IgD-negative memory B cell (primary cell): ENCODE data around the gene PNLIPRP2. TPM values are rescaled to one million over a fixed set of nuclear protein-coding genes. Genes with fewer than 3 reads are reported as not detected.

Experiments used
- H3K27ac Mint-ChIP-seq, 3 donors: one replicate each; pipeline ENCODE4 v1.8.0; 2020 to 2022; ENCODE audit warnings: mild to moderate bottlenecking in 3 of 3, mixed read lengths in 3 of 3, moderate library complexity in 1 of 3
- H3K27me3 Mint-ChIP-seq: one replicate; pipeline ENCODE4 v1.8.0; 2021; ENCODE audit warnings: mixed read lengths
- H3K36me3 Mint-ChIP-seq: one replicate; pipeline ENCODE4 v1.8.0; 2020; ENCODE audit warnings: mild to moderate bottlenecking, mixed read lengths
- H3K4me1 Mint-ChIP-seq, 3 donors: one replicate each; pipeline ENCODE4 v1.8.0; 2020 to 2022; ENCODE audit warnings: mixed read lengths in 3 of 3, mild to moderate bottlenecking in 1 of 3
- H3K4me3 Mint-ChIP-seq, 4 donors: one replicate each; pipeline ENCODE4 v1.8.0; 2020 to 2022; ENCODE audit warnings: mild to moderate bottlenecking in 4 of 4, mixed read lengths in 4 of 4, moderate library complexity in 3 of 4
- H3K9me3 Mint-ChIP-seq, 3 donors: one replicate each; pipeline ENCODE4 v1.8.0; 2020 to 2021; ENCODE audit warnings: mixed read lengths in 3 of 3, mild to moderate bottlenecking in 1 of 3
- polyA plus RNA-seq: library from polyadenylated mRNA; unstranded; fragments of 300-500 nt; fragmentation: Illumina TruSeq; gene quantifications from one replicate; pipeline ENCODE4 v1.2.3, GENCODE V29; 2021

Gene PNLIPRP2
- not detected for polyA plus RNA-seq

DNA sequence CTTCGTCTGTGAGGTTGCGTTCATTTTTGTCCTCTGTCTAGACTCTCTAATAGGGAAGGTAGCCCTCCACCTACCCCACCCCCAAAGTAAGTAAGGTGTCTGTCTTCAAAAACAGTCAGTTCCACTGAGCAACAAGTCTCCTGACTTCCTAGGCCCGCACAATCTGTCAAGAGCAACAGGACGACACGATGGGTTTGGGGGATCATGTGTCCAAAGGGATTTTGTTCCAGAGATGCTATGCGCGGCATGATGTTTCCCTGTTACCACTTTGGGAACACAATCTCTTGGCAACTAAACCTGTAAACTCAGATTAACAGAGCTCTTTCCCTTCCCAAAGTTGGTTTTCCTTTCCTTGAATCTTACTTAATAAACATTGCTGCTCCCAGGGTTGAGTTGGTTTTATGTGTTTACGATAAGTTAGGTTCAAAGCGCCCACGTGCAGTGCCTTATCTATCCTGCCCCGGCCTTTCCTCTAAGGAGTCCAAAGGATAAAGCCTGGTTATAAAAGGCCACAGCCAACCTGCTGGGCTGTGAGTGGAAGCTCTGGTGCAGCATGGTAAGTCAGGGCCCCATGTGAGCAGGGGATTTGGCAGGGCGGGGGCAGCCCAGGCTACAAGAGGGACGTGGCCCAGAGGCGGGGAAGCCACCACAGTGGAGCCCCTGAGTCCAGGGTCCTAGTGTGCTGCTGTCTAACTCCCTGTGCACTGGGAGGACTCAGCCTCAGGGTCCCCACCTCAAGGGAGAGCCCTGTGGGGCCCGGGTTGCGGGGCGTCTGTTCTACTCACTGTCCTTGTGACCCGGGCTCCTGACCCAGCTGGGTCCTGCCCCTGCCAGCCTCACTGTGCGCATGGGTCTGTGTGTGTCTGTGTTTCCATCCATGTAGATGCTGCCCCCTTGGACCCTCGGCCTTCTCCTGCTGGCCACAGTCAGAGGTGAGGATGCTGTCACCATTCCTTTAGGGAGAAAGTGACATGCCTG, at the start of gene PNLIPRP2:
Gene PNLIPRP2, plus strand, starts transcription at position 531 of the 978 bp plus-strand sequence.
- H3K4me1 Mint-ChIP-seq, result no peaks in the 10 kb centered on the region
- peaks cover 0 to 2% (median 0%) of the 10 kb centered on the region in 3 donors for H3K9me3 Mint-ChIP-seq
- H3K27ac Mint-ChIP-seq, result peak within 1 kb of the TSS in 1 of 3 donors; percentile 57
- no peaks in the 10 kb centered on the region for H3K36me3 Mint-ChIP-seq
- H3K27me3 Mint-ChIP-seq, result peaks cover 4% of the 10 kb centered on the region
- no peak within 1 kb of the TSS for H3K4me3 Mint-ChIP-seq

DNA sequence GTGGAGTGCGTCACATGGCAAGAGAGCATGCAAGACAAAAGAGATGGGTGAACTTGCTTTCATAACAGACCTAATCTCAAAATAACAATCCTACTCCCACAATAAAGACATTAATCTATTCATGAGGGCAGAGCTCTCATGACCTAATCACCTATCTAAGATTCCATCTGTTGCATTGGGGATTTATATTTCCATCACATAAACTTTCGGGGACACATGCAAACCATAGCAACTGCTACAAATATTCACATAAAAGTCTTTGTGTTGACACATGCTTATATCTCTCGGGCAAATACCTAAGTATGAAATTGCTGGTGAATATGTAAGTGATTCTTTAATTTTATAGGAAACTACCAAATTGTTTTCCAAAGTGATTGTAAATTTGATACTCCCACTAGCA, 46.0 kb upstream of the PNLIPRP2 start:
- H3K4me1 Mint-ChIP-seq, result peaks cover 0 to 2% (median 0%) of the 10 kb centered on the region in 3 donors
- H3K27me3 Mint-ChIP-seq, result no peaks in the 10 kb centered on the region
- no peaks in the 10 kb centered on the region for H3K36me3 Mint-ChIP-seq
- H3K9me3 Mint-ChIP-seq, result peaks cover 0 to 6% (median 0%) of the 10 kb centered on the region in 3 donors
- no peak overlapping the region for H3K27ac Mint-ChIP-seq
- H3K4me3 Mint-ChIP-seq, result no peak overlapping the region

DNA sequence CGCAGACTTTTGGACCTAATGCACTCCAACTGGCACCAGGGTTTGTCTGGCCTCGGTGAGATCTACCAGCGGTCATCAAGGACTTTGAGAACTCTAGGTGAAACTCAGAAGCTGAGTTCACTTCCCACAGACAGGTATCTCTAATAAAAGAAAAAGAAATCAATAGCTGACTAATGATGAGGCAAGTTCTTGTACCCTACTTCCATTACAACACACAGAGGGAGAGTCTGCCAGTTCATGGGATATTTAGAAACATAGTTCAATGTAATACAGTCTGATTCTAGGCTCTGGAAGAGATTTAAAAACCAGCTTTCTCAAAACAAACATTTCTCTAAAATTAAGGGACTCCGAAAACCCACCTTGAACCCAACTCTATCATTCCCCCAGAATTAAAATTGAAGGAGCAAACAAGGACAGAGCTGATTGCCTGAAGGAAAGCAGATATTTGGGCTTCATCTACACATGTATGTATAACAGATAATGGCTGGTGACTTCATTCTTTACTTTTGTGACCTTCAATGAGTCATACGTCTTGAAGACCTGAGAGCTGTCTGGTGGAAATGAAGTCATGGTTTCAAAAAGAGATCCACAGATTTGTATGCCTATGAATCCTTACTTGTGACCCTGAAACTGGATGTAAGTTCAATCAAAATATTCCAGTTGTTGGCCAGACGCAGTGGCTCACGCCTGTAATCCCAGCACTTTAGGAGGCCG, 32.7 kb upstream of the PNLIPRP2 start:
- no peaks in the 10 kb centered on the region for H3K36me3 Mint-ChIP-seq
- H3K27me3 Mint-ChIP-seq, result peaks cover 2% of the 10 kb centered on the region
- peaks cover 0 to 2% (median 0%) of the 10 kb centered on the region in 3 donors for H3K4me1 Mint-ChIP-seq
- no peak overlapping the region for H3K4me3 Mint-ChIP-seq
- no peak overlapping the region for H3K27ac Mint-ChIP-seq
- peaks cover 1 to 4% (median 2%) of the 10 kb centered on the region in 3 donors for H3K9me3 Mint-ChIP-seq

DNA sequence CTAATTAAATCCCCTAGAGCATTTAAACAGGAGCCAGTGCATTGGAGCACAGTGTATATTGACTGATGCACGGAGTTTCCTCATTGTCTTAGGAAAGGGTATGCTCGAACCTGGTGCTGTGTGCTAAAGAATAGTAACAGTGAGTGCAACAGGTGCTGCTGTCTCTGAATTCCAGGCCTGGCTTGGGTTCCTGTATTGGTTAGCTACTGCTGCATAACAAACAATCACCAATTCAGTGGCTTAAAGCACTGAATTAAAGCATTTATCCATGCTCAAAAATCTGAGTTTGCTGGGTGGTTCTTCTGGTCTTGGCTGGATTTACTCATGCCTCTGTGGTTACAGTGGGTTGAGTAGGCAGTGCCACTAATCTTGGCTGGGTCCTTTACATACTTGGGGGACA, 31.8 kb upstream of the PNLIPRP2 start:
- Mint-ChIP-seq H3K36me3 (no peaks in the 10 kb centered on the region), H3K4me1 (peaks cover 0 to 2% (median 0%) of the 10 kb centered on the region in 3 donors), H3K27ac (no peak overlapping the region), H3K9me3 (peaks cover 1 to 4% (median 2%) of the 10 kb centered on the region in 3 donors), H3K4me3 (no peak overlapping the region), H3K27me3 (peaks cover 2% of the 10 kb centered on the region)

DNA sequence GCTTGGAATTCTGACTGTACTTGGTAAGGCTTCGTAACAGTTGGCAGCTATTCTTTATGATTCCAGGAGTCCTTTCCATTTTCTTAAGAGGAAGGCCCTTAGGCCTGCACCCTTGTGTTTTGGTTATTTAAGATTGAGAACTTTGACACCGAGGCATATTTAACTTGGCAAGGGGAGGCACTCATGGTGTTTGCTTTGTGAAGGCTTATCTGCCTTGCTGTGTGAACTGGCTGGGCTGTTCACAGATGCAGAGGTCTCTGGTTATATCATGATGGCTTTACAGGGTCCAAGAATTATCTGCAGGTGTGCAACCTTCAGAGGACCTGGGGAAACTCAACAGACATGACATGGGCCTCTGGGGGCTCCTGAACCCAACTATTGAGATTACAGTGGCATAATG, 30.8 kb upstream of the PNLIPRP2 start:
- Mint-ChIP-seq H3K9me3 (peaks cover 1 to 4% (median 2%) of the 10 kb centered on the region in 3 donors), H3K4me3 (no peak overlapping the region), H3K4me1 (peaks cover 0 to 2% (median 0%) of the 10 kb centered on the region in 3 donors), H3K36me3 (no peaks in the 10 kb centered on the region), H3K27me3 (peaks cover 2% of the 10 kb centered on the region), H3K27ac (no peak overlapping the region)

DNA sequence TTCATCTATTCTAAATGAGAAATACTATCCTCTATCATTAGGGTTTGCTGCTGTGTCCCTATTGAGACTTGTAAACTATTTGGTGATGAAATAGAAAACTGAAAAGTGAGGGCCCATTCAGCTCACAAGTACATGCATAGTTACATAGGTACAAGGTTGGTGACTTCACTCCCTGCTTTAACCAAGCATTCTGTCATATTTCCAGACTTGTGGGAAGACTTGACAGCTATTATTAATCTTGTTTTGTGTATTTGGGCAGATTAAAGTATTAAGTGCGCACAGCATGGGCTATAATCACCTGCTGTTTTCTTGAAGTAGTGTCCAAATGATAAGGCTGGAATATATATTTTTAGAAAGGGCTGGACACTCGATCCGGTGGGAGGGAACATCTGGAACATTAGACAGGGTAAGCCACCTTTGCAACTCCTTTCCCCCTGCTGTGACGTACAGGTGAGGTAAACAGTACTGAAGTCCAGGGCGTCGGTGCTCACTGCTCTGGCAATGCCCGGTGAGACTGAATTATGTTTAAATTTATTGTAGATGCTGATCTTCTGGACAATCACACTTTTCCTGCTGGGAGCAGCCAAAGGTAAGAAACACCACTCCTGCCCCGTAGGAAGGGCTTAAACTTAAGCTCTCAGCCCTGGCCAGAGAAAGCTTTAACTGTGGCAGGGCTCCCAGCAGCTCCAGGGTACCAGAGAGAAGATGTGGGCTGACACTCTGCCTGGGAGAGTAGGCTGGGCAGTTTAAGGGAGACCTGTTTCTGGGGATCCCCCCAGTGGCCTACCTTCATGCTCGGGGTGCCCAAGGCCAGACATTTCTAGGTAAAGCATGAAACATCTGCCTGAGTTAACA, 29.9 kb upstream of the PNLIPRP2 start, which contains the start of gene PNLIPRP1:
Gene PNLIPRP1, plus strand, starts transcription at position 370 of the 855 bp plus-strand sequence. Its CDS starts 171 bp downstream, at position 541.
- Mint-ChIP-seq H3K9me3 (peaks cover 2 to 4% (median 2%) of the 10 kb centered on the region in 3 donors), H3K36me3 (no peaks in the 10 kb centered on the region), H3K4me1 (peaks cover 0 to 2% (median 0%) of the 10 kb centered on the region in 3 donors), H3K27ac (peak within 1 kb of the TSS in 1 of 3 donors; percentile 50), H3K27me3 (peaks cover 2% of the 10 kb centered on the region), H3K4me3 (no peak within 1 kb of the TSS)

DNA sequence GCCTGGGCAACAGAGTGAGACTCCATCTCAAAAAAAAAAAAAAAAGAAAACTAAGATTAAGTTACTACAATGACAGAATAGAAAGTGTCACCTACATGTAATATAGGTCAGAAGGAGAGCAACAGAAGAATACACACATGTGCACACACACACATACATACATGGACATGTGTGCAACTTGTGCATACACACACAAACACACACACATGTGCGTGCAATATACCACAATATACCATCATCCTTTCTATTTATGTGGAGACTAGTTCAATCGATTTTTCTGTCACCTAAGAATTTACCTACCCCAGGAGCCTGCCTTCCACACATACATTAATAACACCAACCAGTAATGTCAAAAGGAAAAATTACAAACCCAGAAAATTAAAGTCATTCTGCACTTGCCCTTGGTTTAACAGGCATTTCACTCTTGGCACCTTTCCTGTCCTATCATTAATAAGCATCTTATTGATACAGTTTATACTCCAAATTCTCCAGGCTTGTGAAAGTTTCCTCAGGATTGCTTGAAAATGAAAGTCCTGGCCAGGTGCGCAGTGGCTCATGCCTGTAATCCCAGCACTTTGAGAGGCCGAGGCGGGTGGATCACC, 27.5 kb upstream of the PNLIPRP2 start:
- Mint-ChIP-seq H3K27ac (no peak overlapping the region), H3K27me3 (peaks cover 2% of the 10 kb centered on the region), H3K36me3 (no peaks in the 10 kb centered on the region), H3K9me3 (peaks cover 0 to 2% (median 2%) of the 10 kb centered on the region in 3 donors), H3K4me3 (no peak overlapping the region), H3K4me1 (no peaks in the 10 kb centered on the region)

DNA sequence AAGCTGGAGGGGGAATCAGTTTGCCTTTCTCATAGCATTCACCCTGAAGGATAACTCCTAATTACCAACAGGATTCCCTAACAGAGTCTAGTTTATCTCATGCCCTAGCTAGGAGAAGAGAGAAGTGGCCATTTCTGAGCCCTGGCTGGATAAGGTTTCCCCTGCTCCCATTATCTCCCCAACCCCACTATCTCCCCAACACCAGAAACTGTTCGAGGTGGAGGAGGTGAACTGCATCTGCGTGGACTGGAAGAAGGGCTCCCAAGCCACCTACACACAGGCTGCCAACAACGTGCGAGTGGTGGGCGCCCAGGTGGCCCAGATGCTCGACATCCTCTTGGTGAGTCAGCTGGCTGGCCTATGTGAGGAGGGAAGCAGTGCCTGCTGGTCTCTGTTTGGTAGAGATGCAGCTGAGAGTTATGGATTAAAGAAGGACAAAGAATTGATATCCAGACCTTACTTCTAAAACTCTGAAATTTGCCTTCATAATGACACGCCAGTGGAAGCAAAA, 26.2 kb upstream of the PNLIPRP2 start:
- H3K36me3 Mint-ChIP-seq, result no peaks in the 10 kb centered on the region
- peaks cover 2% of the 10 kb centered on the region for H3K27me3 Mint-ChIP-seq
- no peak overlapping the region for H3K4me3 Mint-ChIP-seq
- peaks cover 0 to 2% (median 0%) of the 10 kb centered on the region in 3 donors for H3K9me3 Mint-ChIP-seq
- peaks cover 0 to 2% (median 0%) of the 10 kb centered on the region in 3 donors for H3K4me1 Mint-ChIP-seq
- H3K27ac Mint-ChIP-seq, result no peak overlapping the region

DNA sequence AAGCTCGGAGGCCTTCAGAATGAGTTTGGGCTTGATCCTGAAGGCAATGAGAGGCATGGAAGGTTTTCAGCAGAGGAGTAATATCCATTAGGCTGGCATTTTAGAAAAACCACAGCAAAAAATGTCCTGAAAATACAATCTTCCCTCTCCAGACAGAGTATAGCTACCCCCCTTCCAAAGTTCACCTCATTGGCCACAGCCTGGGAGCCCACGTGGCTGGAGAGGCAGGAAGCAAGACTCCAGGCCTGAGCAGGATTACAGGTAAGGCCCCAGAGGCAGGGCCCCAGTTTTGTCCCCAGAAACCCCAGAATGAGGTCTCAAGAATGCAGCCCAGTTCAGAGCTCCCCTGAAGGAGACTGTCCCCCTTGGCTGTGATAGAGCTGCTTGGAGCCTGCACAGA, 24.7 kb upstream of the PNLIPRP2 start:
- H3K4me3 Mint-ChIP-seq, result no peak overlapping the region
- peaks cover 0 to 2% (median 0%) of the 10 kb centered on the region in 3 donors for H3K4me1 Mint-ChIP-seq
- H3K27ac Mint-ChIP-seq, result no peak overlapping the region
- peaks cover 0 to 2% (median 0%) of the 10 kb centered on the region in 3 donors for H3K9me3 Mint-ChIP-seq
- H3K36me3 Mint-ChIP-seq, result no peaks in the 10 kb centered on the region
- no peaks in the 10 kb centered on the region for H3K27me3 Mint-ChIP-seq

DNA sequence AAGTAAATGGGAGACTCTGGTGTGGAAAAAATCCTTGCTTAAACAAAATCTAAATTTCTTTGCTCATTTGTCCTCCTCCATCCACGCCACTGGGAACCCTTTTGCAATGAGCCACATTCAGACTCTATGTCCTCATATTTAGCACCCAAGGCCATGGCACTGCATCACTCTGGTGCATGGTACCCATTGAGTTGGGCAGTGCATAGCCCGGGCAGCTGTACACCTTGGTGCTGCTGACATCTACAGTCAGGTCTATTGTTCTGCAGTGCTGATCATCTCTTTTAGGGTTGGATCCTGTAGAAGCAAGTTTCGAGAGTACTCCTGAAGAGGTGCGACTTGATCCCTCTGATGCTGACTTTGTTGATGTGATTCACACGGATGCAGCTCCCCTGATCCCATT, 23.2 kb upstream of the PNLIPRP2 start:
- H3K4me1 Mint-ChIP-seq, result peaks cover 0 to 2% (median 0%) of the 10 kb centered on the region in 3 donors
- H3K27ac Mint-ChIP-seq, result peak overlapping the region in 1 of 3 donors; percentile 54
- no peaks in the 10 kb centered on the region for H3K27me3 Mint-ChIP-seq
- H3K36me3 Mint-ChIP-seq, result no peaks in the 10 kb centered on the region
- H3K9me3 Mint-ChIP-seq, result peaks cover under 1 to 5% (median 1%) of the 10 kb centered on the region in 3 donors
- H3K4me3 Mint-ChIP-seq, result no peak overlapping the region

DNA sequence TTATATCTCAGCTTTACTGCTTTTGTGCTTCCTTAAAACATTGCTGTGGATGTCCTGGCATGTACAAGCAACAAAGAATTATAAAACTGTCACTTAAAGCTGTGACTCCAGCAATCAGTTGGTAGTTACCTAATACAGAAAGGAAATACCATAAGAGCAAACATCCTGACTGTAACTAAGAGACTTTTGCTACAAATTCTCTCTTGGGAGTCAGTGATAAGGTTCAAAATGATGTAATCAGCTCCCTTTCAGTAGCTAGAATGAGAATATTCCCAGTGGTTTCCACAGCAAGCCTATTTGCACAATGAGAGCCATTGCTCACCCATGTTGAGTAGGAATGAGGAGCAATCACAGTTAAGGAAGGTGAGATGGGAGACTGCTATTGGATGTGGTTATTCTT, 22.4 kb upstream of the PNLIPRP2 start:
- H3K4me3 Mint-ChIP-seq, result no peak overlapping the region
- H3K27ac Mint-ChIP-seq, result no peak overlapping the region
- H3K27me3 Mint-ChIP-seq, result no peaks in the 10 kb centered on the region
- peaks cover 2 to 6% (median 4%) of the 10 kb centered on the region in 3 donors for H3K9me3 Mint-ChIP-seq
- peaks cover 0 to 2% (median 0%) of the 10 kb centered on the region in 3 donors for H3K4me1 Mint-ChIP-seq
- no peaks in the 10 kb centered on the region for H3K36me3 Mint-ChIP-seq

DNA sequence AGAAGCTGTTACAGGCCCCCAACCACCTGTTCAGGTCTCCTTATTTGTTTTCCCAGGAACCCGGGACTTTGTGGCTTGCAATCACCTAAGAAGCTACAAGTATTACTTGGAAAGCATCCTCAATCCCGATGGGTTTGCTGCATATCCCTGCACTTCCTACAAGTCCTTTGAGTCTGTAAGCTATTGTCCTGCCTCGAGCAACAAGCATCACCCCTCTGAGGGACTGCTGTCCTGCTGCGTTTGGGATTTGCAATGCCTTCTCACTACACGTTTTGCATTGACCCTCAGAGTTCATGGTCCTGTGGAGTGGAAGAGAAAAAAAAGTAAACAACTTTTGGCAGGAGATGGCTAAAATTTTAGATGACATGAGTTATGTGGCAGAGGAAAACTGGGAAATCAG, 20.8 kb upstream of the PNLIPRP2 start:
- Mint-ChIP-seq H3K4me3 (no peak overlapping the region), H3K36me3 (no peaks in the 10 kb centered on the region), H3K27me3 (no peaks in the 10 kb centered on the region), H3K4me1 (peaks cover 0 to 2% (median 0%) of the 10 kb centered on the region in 3 donors), H3K27ac (no peak overlapping the region), H3K9me3 (peaks cover 2 to 6% (median 4%) of the 10 kb centered on the region in 3 donors)

DNA sequence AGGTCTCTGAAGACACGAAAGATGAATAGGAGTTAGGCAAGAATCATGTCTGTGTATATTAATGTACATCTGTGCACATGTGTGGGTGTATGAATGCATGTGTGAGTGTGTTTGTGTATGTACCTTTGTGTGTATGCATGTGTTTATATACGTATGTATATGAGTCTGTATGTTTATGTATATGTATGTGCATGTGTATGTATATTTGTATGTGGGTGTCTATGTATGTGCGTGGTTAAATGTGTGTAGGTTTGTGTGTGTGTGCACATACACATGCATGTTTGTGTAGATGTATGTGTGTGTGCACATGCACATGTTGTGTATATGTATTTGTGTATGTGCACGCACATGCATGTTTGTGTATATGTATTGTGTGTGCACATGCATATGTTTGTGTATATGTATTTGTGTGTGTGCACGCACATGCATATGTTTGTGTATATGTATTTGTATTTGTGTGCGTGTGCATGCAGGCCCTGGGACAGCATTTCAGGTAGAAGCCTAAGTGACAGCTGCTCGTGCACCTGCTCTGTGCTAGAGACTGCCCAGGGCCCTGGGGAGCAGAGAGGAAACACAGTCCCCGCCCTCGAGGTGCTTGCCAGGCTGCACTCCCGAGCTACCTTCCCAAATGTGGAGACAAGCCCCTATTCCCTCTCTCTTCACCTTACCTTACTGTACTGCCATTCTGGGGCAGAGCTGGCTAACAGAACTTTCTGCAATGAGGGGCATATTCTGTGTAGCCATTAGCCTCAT, 17.9 kb upstream of the PNLIPRP2 start:
- Mint-ChIP-seq H3K27ac (no peak overlapping the region), H3K9me3 (peaks cover 3 to 5% (median 4%) of the 10 kb centered on the region in 3 donors), H3K4me1 (peaks cover 0 to 2% (median 0%) of the 10 kb centered on the region in 3 donors), H3K36me3 (no peaks in the 10 kb centered on the region), H3K27me3 (peaks cover 8% of the 10 kb centered on the region), H3K4me3 (no peak overlapping the region)
